ENCODE measurements around the gene LRIG3. TPM values are rescaled to one million over a fixed set of nuclear protein-coding genes. Genes with fewer than 3 reads are reported as not detected.

The LRIG3 gene
- polyA plus RNA-seq, 1 of the 3 experiments (the other 2 are of a cell fraction), result 0.03 TPM

GRCh38 chr12:58957298-58957697 lies 37.0 kb upstream of the LRIG3 start:
- H3K27me3 ChIP-seq (ENCODE audit: insufficient read depth), result no peaks in the 10 kb centered on the region; the same call in 1 of the 2 replicates
- no peak overlapping the region for H3K4me3 ChIP-seq (ENCODE audit: low read depth in 2 of 2, low read length in 1 of 2)
- CTCF ChIA-PET, result no interaction called here
- TF ChIP-seq RFX5 (IDR thresholded peaks at IDR 0.05; ENCODE audit: low read length), result no peak
- H3K36me3 ChIP-seq (replicated peaks in 1 of 2; ENCODE audit: control insufficient read depth in 1 of 2, insufficient read depth in 2 of 2, low read length in 1 of 2), result no peaks in the 10 kb centered on the region
- no peak overlapping the region for H3K9ac ChIP-seq
- H2AFZ ChIP-seq (ENCODE audit: low read depth), result no peak overlapping the region
- H3K79me2 ChIP-seq (ENCODE audit: insufficient read depth), result no peaks in the 10 kb centered on the region
- no peaks in the 10 kb centered on the region for H4K20me1 ChIP-seq (ENCODE audit: insufficient read depth)
- H3K27ac ChIP-seq (ENCODE audit: low read depth in 2 of 2, low read length in 1 of 2), result no peak overlapping the region
- H3K4me1 ChIP-seq (ENCODE audit: control insufficient read depth in 1 of 2, insufficient read depth in 2 of 2, low read depth in 1 of 2, low read length in 1 of 2), result no peaks in the 10 kb centered on the region
- H3K9me2 ChIP-seq, result no peaks in the 10 kb centered on the region
- WGBS (ENCODE audit: low lambda C conversion rate), result 11% methylated on average over 4 of the region's 4 CpGs
- H3K4me2 ChIP-seq, result no peak overlapping the region
- DNase-seq, result no peak
- no peaks in the 10 kb centered on the region for H3F3A ChIP-seq (replicated peaks; ENCODE audit: insufficient read depth)
- POLR2A ChIA-PET, result no interaction called here
- no peaks in the 10 kb centered on the region for H3K9me3 ChIP-seq

- WGBS (ENCODE audit: low lambda C conversion rate), result 5% methylated on average over 1 of the region's 1 CpG
- Histone ChIP-seq H3K27me3 (ENCODE audit: insufficient read depth) (no peaks in the 10 kb centered on the region; the same call in 1 of the 2 replicates), H3K9ac (no peak overlapping the region), H4K20me1 (ENCODE audit: insufficient read depth) (no peaks in the 10 kb centered on the region), H3K4me2 (no peak overlapping the region), H3K9me2 (no peaks in the 10 kb centered on the region), H3K9me3 (no peaks in the 10 kb centered on the region), H3K79me2 (ENCODE audit: insufficient read depth) (no peaks in the 10 kb centered on the region), H3K4me3 (ENCODE audit: low read depth in 2 of 2, low read length in 1 of 2) (no peak overlapping the region), H3K4me1 (ENCODE audit: control insufficient read depth in 1 of 2, insufficient read depth in 2 of 2, low read depth in 1 of 2, low read length in 1 of 2) (no peaks in the 10 kb centered on the region), H3K36me3 (replicated peaks in 1 of 2; ENCODE audit: control insufficient read depth in 1 of 2, insufficient read depth in 2 of 2, low read length in 1 of 2) (no peaks in the 10 kb centered on the region), H3F3A (replicated peaks; ENCODE audit: insufficient read depth) (no peaks in the 10 kb centered on the region), H2AFZ (ENCODE audit: low read depth) (no peak overlapping the region), H3K27ac (ENCODE audit: low read depth in 2 of 2, low read length in 1 of 2) (no peak overlapping the region)
- ChIA-PET POLR2A (no interaction called here), CTCF (no interaction called here)
- no peak for TF ChIP-seq JUND (IDR thresholded peaks at IDR 0.05)
- no peak for TF ChIP-seq RCOR1 (IDR thresholded peaks at IDR 0.05; ENCODE audit: low read length)
- no peak for TF ChIP-seq SMC3 (IDR thresholded peaks at IDR 0.05; ENCODE audit: low read depth, low read length)
- no peak for TF ChIP-seq EP300 (IDR thresholded peaks at IDR 0.05; ENCODE audit: borderline replicate concordance in 1 of 2, low read depth in 1 of 2, low read length in 1 of 2)
- no peak for TF ChIP-seq FOXJ3 (CRISPR knock-in tag; IDR thresholded peaks at IDR 0.05)
- no peak for TF ChIP-seq REST (IDR thresholded peaks at IDR 0.05; ENCODE audit: low read depth, low read length)
- no peak for TF ChIP-seq NRF1 (IDR thresholded peaks at IDR 0.05; ENCODE audit: low read depth, low read length)
- TF ChIP-seq RXRA (IDR thresholded peaks at IDR 0.05; ENCODE audit: borderline replicate concordance, low read depth), result no peak
- no peak for TF ChIP-seq TEAD4 (IDR thresholded peaks at IDR 0.05; ENCODE audit: borderline replicate concordance, insufficient read depth)
- DNase-seq, result no peak
Measured at GRCh38 chr12:58955849-58956248, 35.5 kb upstream of the LRIG3 start.

Data from SK-N-SH (cell line).